Cardiac fibroblast (primary cell): Measurements from ENCODE around the gene SLC35F1.
A peak's percentile ranks its signal among the peaks of the same experiment; 100 is the strongest.

Experiments used
- DNase-seq, 2 donors: peaks; one replicate each; pipeline versions ENCODE4 v3.0.0 to v3.0.0-alpha.2; 2010; ENCODE audit warnings: low read depth in 2 of 2
- H3K4me3 ChIP-seq, 2 donors: replicated peaks in 1 of 2; 1 replicate in 1 of 2; 2 replicates in 1 of 2; pipeline ENCODE4 v1.5.1; 2011; ENCODE audit warnings: low read depth in 2 of 2, low read length in 2 of 2, mild to moderate bottlenecking in 2 of 2, moderate library complexity in 1 of 2
- CTCF ChIP-seq: IDR thresholded peaks from one replicate; pipeline ENCODE4 v1.5.1; 2011; ENCODE audit warnings: low read depth, mild to moderate bottlenecking, low read length, inconsistent platforms

Gene SLC35F1

GRCh38 chr6:117906507-117906957, 532 bp upstream of the SLC35F1 start:
- peak in 1 of 2 donors; percentile 26 for DNase-seq
- peak overlapping the region in 1 of 2 donors; percentile 45 for H3K4me3 ChIP-seq
- no peak for TF ChIP-seq CTCF

GRCh38 chr6:117907601-117908245, 659 bp downstream of the SLC35F1 start:
- DNase-seq, result no peak
- H3K4me3 ChIP-seq, result peak overlapping the region; percentile 11 to 45
- no peak for TF ChIP-seq CTCF

GRCh38 chr6:117908246-117909068, 1.4 kb downstream of the SLC35F1 start:
- no peak for TF ChIP-seq CTCF
- no peak for DNase-seq
- H3K4me3 ChIP-seq, result no peak overlapping the region

- no peak overlapping the region for H3K4me3 ChIP-seq
- no peak for DNase-seq
- TF ChIP-seq CTCF, result no peak
Observed at GRCh38 chr6:117909638-117910037, 2.6 kb downstream of the SLC35F1 start.

- H3K4me3 ChIP-seq, result no peak overlapping the region
- no peak for DNase-seq
- TF ChIP-seq CTCF, result no peak
Observed at GRCh38 chr6:117910549-117910948, 3.5 kb downstream of the SLC35F1 start.

GRCh38 chr6:117911150-117911549, 4.1 kb downstream of the SLC35F1 start:
- TF ChIP-seq CTCF, result no peak
- no peak overlapping the region for H3K4me3 ChIP-seq

More at GRCh38 chr6:117911150-117911549, 4.1 kb downstream of the SLC35F1 start:
- DNase-seq, result no peak
